ENCODE data around the gene SLC19A3. TPM values are rescaled to one million over a fixed set of nuclear protein-coding genes. Genes with fewer than 3 reads are reported as not detected.
"Not testable (repeated sequence)": the region's sequence is repeated elsewhere in the genome, so short reads cannot be mapped to it uniquely, and the experiment has no call there.

SLC19A3 gene
- total RNA-seq = not detected

DNA sequence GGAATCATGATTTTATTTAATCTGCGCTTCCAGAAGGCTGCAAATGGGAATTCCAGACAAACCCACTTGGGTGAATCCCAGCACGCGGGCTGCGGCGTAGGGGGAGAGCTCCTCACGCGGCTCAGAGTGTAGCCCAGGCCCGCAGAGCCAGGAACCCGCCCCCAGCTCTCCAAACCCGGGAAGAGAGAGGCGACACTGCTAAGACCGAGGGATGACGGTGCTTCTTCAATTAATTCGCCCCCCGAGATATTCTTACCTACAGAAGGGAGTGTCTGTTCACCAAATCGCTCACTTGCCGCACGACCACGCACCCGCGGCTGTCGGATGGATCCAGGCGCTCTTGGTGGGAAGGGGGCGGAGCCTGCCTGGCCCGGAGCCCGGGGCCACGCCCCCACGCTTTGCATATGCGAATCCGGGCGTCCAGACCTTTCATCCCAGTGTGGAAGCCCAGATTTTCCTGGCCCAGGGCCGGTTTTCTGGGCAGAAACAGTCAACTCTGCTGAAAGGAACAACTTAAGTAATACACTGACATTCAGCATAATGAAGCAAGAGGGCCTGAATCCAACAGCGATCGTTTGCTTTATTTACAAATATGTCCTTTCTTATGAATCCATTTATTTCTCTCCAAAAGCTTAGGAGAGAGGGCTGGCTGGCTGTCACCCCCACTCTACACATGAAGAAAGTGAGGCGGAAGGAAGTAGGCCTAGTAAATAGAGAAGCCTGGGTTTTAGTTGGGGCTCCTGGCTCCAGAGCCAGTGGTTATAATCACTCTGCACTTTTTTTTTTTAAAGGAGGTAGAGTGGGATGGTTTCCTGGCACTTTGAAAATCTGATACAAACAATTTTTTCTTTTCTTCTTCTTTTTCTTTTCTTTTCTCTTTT, at the start of gene SLC19A3:
SLC19A3 (minus strand) TSS at position 342 of the 881 bp plus-strand sequence. CDS start 15,710 bp downstream, outside the sequence.
- no peaks in the 10 kb centered on the region for H3K9me3 Mint-ChIP-seq
- DNase-seq (ENCODE audit: low spot score) (no peak), ATAC-seq (no peak)
- no peaks in the 10 kb centered on the region for H3K36me3 Mint-ChIP-seq
- H3K4me1 Mint-ChIP-seq (ENCODE audit: low read depth in 2 of 2) = no peaks in the 10 kb centered on the region
- no peak within 1 kb of the TSS for H3K4me3 Mint-ChIP-seq
- peaks cover 3 to 6% of the 10 kb centered on the region in 2 donors for H3K27me3 Mint-ChIP-seq
- H3K27ac Mint-ChIP-seq = no peak within 1 kb of the TSS

DNA sequence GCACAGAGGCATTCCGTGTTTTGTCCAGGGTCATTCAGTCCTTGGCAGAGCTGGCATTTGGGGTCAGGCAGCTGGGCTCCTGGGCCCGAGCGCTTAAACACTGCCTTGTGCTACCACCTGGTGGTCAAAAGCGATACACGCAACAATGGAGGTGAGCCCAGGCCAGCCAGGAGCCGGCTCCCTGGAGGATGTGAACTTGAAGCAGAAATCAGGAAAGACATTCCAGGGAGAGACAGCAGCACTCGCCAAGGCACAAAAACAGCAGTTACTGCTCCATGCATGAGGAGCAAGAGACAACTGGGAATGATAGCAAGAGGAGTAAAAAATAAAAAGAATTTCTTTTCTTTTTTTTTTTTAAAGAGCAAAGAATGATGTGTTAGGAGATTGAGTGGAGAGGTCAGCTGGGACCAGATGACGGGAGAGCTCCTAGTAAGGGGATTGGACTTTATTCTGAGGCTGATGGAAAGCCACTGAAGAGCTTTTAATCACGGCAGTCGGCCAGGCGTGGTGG, 48.6 kb upstream of the SLC19A3 start:
- H3K36me3 Mint-ChIP-seq = no peaks in the 10 kb centered on the region
- peaks cover 0 to 5% of the 10 kb centered on the region in 2 donors for H3K27me3 Mint-ChIP-seq
- DNase-seq (ENCODE audit: low spot score) = peak; percentile 62
- H3K27ac Mint-ChIP-seq = no peak overlapping the region
- ATAC-seq = peak; percentile 71 to 77
- H3K9me3 Mint-ChIP-seq = no peaks in the 10 kb centered on the region
- no peaks in the 10 kb centered on the region for H3K4me1 Mint-ChIP-seq (ENCODE audit: low read depth in 2 of 2)
- H3K4me3 Mint-ChIP-seq = no peak overlapping the region

DNA sequence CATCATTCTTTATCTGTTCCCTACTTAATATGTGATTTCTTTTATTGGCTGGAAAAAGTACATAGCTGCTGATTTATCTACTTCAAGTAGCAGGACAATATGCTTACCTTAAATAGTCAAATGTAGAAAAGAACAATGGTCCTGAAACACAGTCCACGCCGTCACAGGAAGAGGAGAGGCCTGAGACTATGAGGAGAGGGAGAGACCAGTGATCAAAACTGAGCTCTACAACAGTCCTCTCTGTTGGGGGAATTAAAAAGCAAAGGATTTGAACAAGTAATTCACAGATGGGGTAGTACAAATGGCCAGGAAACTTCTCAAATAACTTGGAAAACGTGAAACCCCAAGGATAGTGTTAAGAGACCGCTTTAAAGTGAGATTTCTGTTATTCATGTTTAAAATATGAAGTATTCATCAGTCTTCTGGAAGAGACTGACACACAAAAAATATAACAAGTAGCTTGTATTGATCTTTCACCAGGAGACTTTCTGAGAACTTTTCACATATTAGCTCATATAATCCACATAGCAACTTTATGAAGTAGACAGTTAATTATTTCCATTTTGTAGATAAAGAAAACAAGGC, 48.1 kb upstream of the SLC19A3 start:
- H3K4me3 Mint-ChIP-seq = no peak overlapping the region
- no peak for DNase-seq (ENCODE audit: low spot score)
- H3K27ac Mint-ChIP-seq = no peak overlapping the region
- no peak for ATAC-seq
- H3K4me1 Mint-ChIP-seq (ENCODE audit: low read depth in 2 of 2) = no peaks in the 10 kb centered on the region
- H3K36me3 Mint-ChIP-seq = no peaks in the 10 kb centered on the region
- peaks cover 0 to 5% of the 10 kb centered on the region in 2 donors for H3K27me3 Mint-ChIP-seq
- no peaks in the 10 kb centered on the region for H3K9me3 Mint-ChIP-seq

DNA sequence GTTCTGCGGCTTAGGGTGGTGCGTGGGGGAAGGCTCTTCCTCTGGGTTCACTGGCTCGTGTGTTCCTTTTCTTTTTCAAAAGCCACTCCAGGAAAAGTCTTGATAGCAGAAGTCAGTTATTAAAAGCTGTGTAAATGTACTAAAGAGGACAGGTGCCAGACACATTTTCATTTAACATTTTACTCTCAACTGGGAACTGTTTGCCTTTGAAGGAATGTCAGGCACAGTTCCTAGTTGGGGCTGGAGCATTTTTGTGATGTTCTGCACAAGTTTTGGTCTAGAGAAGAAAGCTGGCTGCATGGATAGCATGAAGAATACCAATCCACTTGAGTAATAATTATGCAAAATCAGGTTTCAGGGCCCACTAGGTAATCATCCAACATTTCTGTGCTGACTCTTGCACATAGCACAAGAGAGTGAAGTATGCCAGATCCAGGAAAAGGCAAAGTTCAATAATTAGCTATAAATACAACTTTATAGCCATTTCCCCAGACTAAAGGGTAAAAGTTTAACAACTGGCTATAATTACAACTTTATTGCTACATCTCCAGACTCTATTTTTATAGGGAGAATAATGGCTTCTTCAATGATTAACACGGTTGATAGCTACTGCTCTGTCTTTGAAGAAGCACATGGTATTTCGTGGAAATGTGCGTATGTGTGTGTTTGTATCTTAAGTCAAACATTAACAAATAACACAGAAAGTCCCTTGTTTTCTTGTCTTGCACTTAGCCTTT, 44.1 kb upstream of the SLC19A3 start:
- DNase-seq (ENCODE audit: low spot score) (no peak), ATAC-seq (no peak)
- Mint-ChIP-seq H3K4me3 (no peak overlapping the region), H3K27ac (no peak overlapping the region), H3K27me3 (peaks cover 8 to 10% of the 10 kb centered on the region in 2 donors), H3K9me3 (no peaks in the 10 kb centered on the region), H3K36me3 (no peaks in the 10 kb centered on the region), H3K4me1 (ENCODE audit: low read depth in 2 of 2) (no peaks in the 10 kb centered on the region)

DNA sequence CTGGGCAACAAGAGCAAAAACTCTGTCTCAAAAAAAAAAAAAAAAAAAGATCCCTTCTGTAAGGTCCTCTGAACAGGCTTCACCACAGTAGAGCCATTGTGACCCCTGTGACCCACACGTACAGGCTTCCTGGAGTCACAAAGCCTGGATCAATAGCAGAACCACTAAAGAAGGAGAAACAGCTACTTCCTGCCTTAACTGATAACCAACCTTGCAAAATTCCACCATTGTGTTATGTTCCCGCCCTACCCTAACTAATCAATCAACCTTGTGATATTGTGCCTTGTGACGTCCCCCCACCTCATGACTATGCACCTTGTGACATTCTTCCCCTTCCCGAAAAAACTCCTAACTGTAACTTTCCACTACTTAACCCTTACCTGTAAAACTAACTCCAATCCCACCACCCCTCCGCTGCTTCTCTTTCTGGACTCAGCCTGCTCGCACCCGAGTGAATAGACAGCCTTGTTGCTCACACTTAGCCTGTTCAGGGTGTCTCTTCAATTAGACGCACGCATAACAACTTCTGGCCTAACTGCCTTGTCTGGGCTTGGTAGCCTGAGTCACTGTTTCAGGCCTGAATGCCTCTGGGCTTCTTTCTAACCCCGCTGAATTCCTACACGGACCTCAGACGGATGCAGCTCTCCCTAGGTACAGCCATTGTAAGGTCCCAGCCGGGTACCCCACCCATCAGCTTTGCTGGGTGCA, 41.7 kb upstream of the SLC19A3 start:
- Mint-ChIP-seq H3K9me3 (no peaks in the 10 kb centered on the region), H3K36me3 (no peaks in the 10 kb centered on the region), H3K27ac (no peak overlapping the region), H3K27me3 (peaks cover 6 to 8% of the 10 kb centered on the region in 2 donors), H3K4me1 (ENCODE audit: low read depth in 2 of 2) (no peaks in the 10 kb centered on the region), H3K4me3 (no peak overlapping the region)
- DNase-seq (ENCODE audit: low spot score) (no peak), ATAC-seq (peak in 1 of 2 donors; percentile 27)

DNA sequence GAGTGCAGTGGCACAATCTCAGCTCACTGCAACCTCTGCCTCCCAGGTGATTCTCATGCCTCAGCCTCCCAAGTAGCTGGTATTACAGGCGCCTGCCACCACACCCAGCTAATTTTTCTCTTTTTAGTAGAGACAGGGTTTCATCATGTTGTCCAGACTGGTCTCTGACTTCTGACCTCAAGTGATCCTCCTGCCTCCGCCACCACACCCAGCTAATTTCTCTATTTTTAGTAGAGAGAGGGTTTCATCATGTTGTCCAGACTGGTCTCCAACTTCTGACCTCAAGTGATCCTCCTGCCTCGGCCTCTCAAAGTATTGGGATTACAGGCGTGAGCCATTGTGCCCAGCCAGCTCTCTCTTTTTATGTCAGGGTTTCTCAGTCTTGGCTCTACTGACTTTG, 38.4 kb upstream of the SLC19A3 start:
- H3K36me3 Mint-ChIP-seq; H3K27ac Mint-ChIP-seq; DNase-seq (ENCODE audit: low spot score); ATAC-seq; H3K4me1 Mint-ChIP-seq (ENCODE audit: low read depth in 2 of 2); H3K4me3 Mint-ChIP-seq; H3K9me3 Mint-ChIP-seq: not testable (repeated sequence)
- H3K27me3 Mint-ChIP-seq = peaks cover 4 to 13% of the 10 kb centered on the region in 2 donors

DNA sequence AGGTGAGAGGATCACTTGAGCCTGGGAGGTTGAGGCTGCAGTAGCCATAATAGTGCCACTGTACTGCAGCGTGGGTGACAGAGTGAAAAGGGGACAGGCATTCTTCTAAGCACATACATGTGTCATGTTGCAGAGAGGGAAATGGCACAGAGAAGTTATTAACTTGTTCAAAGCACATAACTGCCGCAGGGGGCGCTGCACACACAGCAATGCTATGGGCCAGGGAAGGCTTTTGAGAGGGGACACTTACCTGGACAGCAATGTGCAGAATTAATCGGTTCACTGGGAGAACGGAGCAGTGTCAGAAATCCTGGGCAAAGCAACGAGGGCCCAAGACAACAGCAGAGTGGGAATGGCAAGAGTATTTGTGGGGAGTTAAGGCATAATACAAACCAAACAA, 30.3 kb upstream of the SLC19A3 start:
- Mint-ChIP-seq H3K9me3 (no peaks in the 10 kb centered on the region), H3K4me3 (no peak overlapping the region), H3K27me3 (peaks cover 7 to 8% of the 10 kb centered on the region in 2 donors), H3K4me1 (ENCODE audit: low read depth in 2 of 2) (no peaks in the 10 kb centered on the region), H3K36me3 (no peaks in the 10 kb centered on the region), H3K27ac (no peak overlapping the region)
- ATAC-seq = no peak
- no peak for DNase-seq (ENCODE audit: low spot score)

DNA sequence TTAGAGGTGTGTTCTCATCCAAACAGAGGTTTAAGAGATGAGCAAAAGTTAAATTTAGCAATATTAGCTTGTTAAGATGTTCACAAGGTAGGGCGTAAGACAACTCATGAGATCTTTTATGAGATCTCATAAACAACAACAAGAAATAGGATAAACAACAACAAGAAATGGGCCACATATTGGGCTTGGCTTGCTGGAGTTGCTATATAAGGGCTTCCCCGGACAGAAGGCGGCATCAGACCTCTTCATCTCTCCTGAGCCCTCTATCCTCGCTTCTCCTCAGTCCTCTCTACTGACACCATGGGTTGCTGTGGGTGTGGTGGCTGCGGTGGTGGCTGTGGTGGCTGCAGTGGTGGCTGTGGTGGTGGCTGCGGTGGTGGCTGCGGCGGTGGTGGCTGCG, 27.8 kb upstream of the SLC19A3 start, which contains the start of gene SCYGR8:
SCYGR8 (plus strand) TSS at position 301 of the 400 bp plus-strand sequence; CDS start at position 301, 0 bp downstream.
- Mint-ChIP-seq H3K4me3 (no peak within 1 kb of the TSS), H3K27ac (no peak within 1 kb of the TSS), H3K36me3 (no peaks in the 10 kb centered on the region), H3K9me3 (no peaks in the 10 kb centered on the region), H3K27me3 (peaks cover 5 to 7% of the 10 kb centered on the region in 2 donors), H3K4me1 (ENCODE audit: low read depth in 2 of 2) (no peaks in the 10 kb centered on the region)
- no peak for ATAC-seq
- DNase-seq (ENCODE audit: low spot score) = no peak

DNA sequence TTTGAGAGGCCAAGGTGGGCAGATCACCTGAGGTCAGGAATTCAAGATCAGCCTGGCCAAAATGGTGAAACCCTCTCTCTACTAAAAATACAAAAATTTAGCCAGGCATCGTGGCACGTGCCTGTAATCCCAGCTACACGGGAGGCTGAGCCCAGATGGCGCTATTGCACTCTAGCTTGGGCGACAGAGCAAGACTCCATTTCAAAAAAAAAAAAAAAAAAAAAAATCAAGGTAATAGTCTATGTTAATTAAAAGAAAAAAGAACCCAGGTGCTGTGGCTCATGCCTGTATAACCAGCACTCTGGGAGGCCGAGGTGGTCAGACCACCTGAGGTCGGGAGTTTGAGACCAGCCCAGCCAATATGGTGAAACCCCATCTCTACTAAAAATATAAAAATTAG, 22.9 kb upstream of the SLC19A3 start:
- not testable (repeated sequence) for H3K27ac Mint-ChIP-seq; H3K4me1 Mint-ChIP-seq (ENCODE audit: low read depth in 2 of 2); H3K27me3 Mint-ChIP-seq; H3K4me3 Mint-ChIP-seq; DNase-seq (ENCODE audit: low spot score); H3K9me3 Mint-ChIP-seq; ATAC-seq; H3K36me3 Mint-ChIP-seq

DNA sequence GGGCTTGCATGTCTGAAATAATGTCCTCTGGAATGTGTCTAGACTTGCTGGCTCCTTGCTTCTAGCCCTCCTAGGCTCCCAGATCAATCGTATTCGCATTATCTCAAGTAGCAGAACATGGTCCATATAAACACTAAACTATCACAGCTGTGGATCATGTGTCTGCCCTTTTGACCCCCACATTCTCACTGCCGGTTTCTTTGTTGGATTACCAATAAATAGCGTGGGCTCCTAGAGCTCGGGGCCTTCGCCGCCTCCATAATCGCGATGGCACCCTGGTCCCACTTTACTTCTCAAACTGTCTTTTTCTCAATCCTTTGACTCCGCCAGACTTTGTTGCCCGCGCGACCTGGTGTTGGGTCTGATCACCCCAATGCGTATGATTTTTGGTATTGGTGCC, 21.5 kb upstream of the SLC19A3 start:
- Mint-ChIP-seq H3K36me3 (no peaks in the 10 kb centered on the region), H3K27me3 (peaks cover 10 to 13% of the 10 kb centered on the region in 2 donors), H3K27ac (no peak overlapping the region), H3K4me3 (no peak overlapping the region), H3K9me3 (no peaks in the 10 kb centered on the region), H3K4me1 (ENCODE audit: low read depth in 2 of 2) (no peaks in the 10 kb centered on the region)
- DNase-seq (ENCODE audit: low spot score) (no peak), ATAC-seq (no peak)

DNA sequence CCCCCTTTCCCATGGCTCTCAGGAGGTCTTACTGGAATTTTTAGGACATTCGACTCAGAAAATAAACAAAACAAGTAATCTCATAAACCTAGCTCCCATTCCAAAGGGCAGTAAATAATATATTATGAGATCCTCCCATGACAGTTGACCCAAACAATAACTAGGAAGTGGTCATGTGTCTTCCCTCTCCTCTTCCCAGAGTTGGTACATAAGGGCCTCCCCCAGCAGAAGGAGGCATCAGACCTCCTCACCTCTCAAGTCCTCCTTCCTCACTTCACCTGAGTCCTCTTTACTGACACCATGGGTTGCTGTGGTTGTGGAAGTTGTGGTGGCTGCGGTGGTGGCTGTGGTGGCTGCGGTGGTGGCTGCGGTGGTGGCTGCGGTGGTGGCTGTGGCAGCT, 10.2 kb upstream of the SLC19A3 start, which contains the start of gene SCYGR7:
SCYGR7 (plus strand) TSS at position 301 of the 400 bp plus-strand sequence; CDS start at position 301, 0 bp downstream.
- DNase-seq (ENCODE audit: low spot score) (no peak), ATAC-seq (no peak)
- no peaks in the 10 kb centered on the region for H3K36me3 Mint-ChIP-seq
- H3K9me3 Mint-ChIP-seq = no peaks in the 10 kb centered on the region
- H3K4me1 Mint-ChIP-seq (ENCODE audit: low read depth in 2 of 2) = no peaks in the 10 kb centered on the region
- H3K4me3 Mint-ChIP-seq = no peak within 1 kb of the TSS
- H3K27me3 Mint-ChIP-seq = peaks cover 3 to 7% of the 10 kb centered on the region in 2 donors
- no peak within 1 kb of the TSS for H3K27ac Mint-ChIP-seq

DNA sequence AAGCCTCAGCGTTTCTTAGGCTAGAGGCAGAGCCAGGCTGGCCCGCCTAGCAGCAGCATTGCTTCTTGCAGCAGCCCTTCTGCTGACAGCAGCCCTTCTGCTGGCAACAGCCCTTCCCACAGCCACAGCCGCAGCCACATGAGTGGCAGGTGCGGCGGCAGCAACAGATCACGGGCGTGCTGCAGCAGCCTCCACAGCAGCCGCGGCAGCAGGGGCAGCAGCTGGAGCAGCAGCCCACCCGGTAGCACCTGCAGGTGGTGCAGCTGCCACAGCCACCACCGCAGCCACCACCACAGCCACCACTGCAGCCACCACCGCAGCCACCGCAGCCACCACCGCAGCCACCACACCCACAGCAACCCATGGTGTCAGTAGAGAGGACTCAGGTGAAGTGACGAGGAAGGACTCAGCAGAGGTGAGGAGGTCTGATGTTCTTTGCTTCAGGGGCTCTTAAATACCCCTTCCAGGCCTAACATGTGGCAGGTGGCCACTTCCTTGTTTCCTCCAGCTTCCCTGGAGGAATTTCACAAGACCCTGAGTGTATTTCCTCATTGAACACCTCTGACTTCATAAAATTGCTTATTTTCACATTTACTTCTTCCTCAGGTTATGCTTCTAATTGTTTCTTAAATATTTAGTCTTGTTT, 6.7 kb upstream of the SLC19A3 start, which contains the start of gene SCYGR6:
SCYGR6 (minus strand) TSS at position 364 of the 646 bp plus-strand sequence; CDS start at position 364, 0 bp downstream.
- Mint-ChIP-seq H3K9me3 (no peaks in the 10 kb centered on the region), H3K36me3 (no peaks in the 10 kb centered on the region), H3K27ac (no peak within 1 kb of the TSS), H3K27me3 (peaks cover 0 to 7% of the 10 kb centered on the region in 2 donors), H3K4me3 (no peak within 1 kb of the TSS), H3K4me1 (ENCODE audit: low read depth in 2 of 2) (no peaks in the 10 kb centered on the region)
- DNase-seq (ENCODE audit: low spot score) (no peak), ATAC-seq (no peak)
